A673 (cell line): ENCODE results near the gene FRMD5.

Experiments used
- EZH2 ChIP-seq: fragments of 200-600 bp; sonication (generic); IDR thresholded peaks from 2 replicates; pipeline ENCODE4 v1.6.1; 2017; ENCODE audit warnings: borderline replicate concordance, low read depth, mild to moderate bottlenecking, mixed read lengths, antibody characterized with exemption, low read length; ENCODE audit not compliant: poor library complexity, severe bottlenecking
- TF ChIP-seq, protein P1 (sequence below): fragments of 300-800, 200-600 bp; sonication (generic); conservative IDR thresholded peaks from 2 replicates; pipeline ENCODE4 v1.5.1; 2017; ENCODE audit warnings: low read depth, mild to moderate bottlenecking, antibody characterized with exemption, low read length, moderate library complexity, mixed read lengths

DNA sequence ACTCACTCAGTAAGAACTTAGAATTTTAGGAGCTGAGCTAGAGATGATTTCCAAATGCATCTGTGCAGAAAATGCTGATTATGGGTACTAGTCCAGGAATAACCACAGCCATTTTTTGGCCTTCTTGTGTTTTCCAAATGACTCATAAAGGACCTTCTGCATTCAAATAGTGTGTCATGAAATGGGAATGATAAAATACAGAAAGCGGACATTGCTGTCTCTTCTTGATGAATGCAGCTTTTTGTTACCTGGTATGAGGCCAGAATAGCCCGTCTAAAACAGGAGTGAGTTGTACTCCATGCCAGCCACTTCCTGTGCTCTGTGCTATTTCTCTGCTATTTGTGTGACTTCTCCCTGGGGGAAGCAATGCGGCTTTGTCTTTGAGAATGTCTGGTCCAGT lies 20.5 kb upstream of the FRMD5 start:
- TF ChIP-seq, protein P1, sequence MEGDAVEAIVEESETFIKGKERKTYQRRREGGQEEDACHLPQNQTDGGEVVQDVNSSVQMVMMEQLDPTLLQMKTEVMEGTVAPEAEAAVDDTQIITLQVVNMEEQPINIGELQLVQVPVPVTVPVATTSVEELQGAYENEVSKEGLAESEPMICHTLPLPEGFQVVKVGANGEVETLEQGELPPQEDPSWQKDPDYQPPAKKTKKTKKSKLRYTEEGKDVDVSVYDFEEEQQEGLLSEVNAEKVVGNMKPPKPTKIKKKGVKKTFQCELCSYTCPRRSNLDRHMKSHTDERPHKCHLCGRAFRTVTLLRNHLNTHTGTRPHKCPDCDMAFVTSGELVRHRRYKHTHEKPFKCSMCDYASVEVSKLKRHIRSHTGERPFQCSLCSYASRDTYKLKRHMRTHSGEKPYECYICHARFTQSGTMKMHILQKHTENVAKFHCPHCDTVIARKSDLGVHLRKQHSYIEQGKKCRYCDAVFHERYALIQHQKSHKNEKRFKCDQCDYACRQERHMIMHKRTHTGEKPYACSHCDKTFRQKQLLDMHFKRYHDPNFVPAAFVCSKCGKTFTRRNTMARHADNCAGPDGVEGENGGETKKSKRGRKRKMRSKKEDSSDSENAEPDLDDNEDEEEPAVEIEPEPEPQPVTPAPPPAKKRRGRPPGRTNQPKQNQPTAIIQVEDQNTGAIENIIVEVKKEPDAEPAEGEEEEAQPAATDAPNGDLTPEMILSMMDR, result no peak
- no peak for TF ChIP-seq EZH2
